Sigmoid colon (tissue), 4 donors: ENCODE results near the gene OR2J3.
"Not testable (repeated sequence)": the region's sequence is repeated elsewhere in the genome, so short reads cannot be mapped to it uniquely, and the experiment has no call there.

ENCODE experiments used
- CTCF ChIP-seq, 4 experiments: fragments of 450-650 bp in 3 of 4; fragments of 200-600 bp in 1 of 4; IDR thresholded peaks; one replicate each; pipeline ENCODE4 v1.5.1; 2016 to 2019; ENCODE audit warnings: antibody characterized with exemption in 4 of 4, mild to moderate bottlenecking in 3 of 4, moderate library complexity in 2 of 4
- EP300 ChIP-seq, 4 donors: sonication (generic); formaldehyde crosslinking; IDR thresholded peaks; one replicate each; pipeline ENCODE4 v1.6.1; 2017; ENCODE audit warnings: antibody characterized with exemption in 4 of 4
- POLR2A ChIP-seq, 2 donors: fragments of 450-650 bp; IDR thresholded peaks; one replicate each; pipeline ENCODE4 v1.6.1; 2016; ENCODE audit warnings: antibody characterized with exemption in 2 of 2, mild to moderate bottlenecking in 2 of 2, moderate library complexity in 2 of 2
- POLR2AphosphoS5 ChIP-seq, 4 donors: sonication (generic); formaldehyde crosslinking; IDR thresholded peaks; one replicate each; pipeline ENCODE4 v1.6.1; 2017; ENCODE audit warnings: antibody characterized with exemption in 4 of 4

GRCh38 chr6:29149444-29149843, 41.6 kb downstream of the OR2J3 start:
- not testable (repeated sequence) for TF ChIP-seq CTCF, POLR2A, POLR2AphosphoS5, EP300 (IDR thresholded peaks at IDR 0.05)
